Fibroblast of villous mesenchyme (primary cell): ENCODE measurements around the gene DDIT4L. TPM values are rescaled to one million over a fixed set of nuclear protein-coding genes. Genes with fewer than 3 reads are reported as not detected.
A peak's percentile ranks its signal among the peaks of the same experiment; 100 is the strongest.
"Not testable (repeated sequence)": the region's sequence is repeated elsewhere in the genome, so short reads cannot be mapped to it uniquely, and the experiment has no call there.

Source experiments
- DNase-seq: peaks from one replicate; pipeline ENCODE4 v3.0.0-alpha.2; 2010; ENCODE audit warnings: low read depth
- H3K4me3 ChIP-seq: 2 replicates; pipeline ENCODE4 v1.5.1; 2011; ENCODE audit warnings: low read depth, mild to moderate bottlenecking, low read length
- total RNA-seq: library from RNA; depleted of rRNA; stranded (reverse); fragments of >200 nt; gene quantifications from 2 replicates; pipeline ENCODE4 v1.2.3, GENCODE V29; 2012
- TF ChIP-seq, protein P1 (sequence below): IDR thresholded peaks from 2 replicates; pipeline ENCODE4 v1.5.1; 2012; ENCODE audit warnings: low read depth, mild to moderate bottlenecking, low read length; ENCODE audit not compliant: insufficient read depth

Gene DDIT4L
- total RNA-seq, 1 donor, result 3.0 TPM

DNA sequence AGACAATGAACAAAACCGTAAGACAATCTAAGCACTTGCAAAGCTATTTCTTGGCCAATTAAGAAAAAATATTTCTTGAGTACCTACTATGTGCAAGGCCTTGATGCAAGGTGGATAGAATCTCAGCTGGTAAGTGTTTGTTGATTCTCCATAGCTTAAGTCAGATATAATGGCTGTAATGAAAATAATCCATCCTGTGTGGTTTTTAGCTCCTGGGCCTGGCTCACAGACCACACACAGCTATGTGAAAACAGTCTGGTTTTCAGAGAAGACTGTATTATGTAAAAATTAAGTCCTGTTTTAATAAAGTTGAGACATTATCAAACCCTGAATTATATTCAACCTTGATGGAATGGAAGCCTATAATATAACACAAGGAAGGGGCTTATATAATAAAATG lies 7.8 kb upstream of the DDIT4L start:
- no peak for DNase-seq
- H3K4me3 ChIP-seq, result no peak overlapping the region
- TF ChIP-seq, protein P1, sequence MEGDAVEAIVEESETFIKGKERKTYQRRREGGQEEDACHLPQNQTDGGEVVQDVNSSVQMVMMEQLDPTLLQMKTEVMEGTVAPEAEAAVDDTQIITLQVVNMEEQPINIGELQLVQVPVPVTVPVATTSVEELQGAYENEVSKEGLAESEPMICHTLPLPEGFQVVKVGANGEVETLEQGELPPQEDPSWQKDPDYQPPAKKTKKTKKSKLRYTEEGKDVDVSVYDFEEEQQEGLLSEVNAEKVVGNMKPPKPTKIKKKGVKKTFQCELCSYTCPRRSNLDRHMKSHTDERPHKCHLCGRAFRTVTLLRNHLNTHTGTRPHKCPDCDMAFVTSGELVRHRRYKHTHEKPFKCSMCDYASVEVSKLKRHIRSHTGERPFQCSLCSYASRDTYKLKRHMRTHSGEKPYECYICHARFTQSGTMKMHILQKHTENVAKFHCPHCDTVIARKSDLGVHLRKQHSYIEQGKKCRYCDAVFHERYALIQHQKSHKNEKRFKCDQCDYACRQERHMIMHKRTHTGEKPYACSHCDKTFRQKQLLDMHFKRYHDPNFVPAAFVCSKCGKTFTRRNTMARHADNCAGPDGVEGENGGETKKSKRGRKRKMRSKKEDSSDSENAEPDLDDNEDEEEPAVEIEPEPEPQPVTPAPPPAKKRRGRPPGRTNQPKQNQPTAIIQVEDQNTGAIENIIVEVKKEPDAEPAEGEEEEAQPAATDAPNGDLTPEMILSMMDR, result no peak

DNA sequence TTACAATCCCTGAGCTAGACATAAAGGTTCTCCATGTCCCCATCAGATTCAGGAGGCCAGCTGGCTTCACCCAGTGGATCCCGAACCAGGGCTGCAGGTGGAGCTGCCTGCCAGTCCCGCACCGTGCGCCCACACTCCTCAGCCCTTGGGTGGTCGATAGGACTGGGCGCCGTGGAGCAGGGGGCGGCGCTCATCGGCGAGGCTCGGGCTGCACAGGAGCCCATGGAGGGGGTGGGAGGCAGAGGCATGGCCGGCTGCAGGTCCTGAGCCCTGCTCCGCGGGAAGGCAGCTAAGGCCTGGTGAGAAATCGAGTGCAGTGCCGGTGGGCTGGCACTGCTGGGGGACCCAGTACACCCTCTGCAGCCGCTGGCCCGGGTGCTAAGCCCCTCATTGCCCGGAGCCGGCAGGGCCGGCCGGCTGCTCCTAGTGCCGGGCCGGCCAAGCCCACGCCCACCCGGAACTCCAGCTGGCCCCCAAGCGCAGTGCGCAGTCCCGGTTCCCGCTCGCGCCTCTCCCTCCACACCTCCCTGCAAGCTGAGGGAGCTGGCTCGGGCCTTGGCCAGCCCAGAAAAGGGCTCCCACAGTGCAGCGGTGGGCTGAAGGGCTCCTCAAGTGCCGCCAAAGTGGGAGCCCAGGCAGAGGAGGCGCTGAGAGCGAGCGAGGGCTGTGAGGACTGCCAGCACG lies 6.3 kb upstream of the DDIT4L start:
- not testable (repeated sequence) for DNase-seq, H3K4me3 ChIP-seq

DNA sequence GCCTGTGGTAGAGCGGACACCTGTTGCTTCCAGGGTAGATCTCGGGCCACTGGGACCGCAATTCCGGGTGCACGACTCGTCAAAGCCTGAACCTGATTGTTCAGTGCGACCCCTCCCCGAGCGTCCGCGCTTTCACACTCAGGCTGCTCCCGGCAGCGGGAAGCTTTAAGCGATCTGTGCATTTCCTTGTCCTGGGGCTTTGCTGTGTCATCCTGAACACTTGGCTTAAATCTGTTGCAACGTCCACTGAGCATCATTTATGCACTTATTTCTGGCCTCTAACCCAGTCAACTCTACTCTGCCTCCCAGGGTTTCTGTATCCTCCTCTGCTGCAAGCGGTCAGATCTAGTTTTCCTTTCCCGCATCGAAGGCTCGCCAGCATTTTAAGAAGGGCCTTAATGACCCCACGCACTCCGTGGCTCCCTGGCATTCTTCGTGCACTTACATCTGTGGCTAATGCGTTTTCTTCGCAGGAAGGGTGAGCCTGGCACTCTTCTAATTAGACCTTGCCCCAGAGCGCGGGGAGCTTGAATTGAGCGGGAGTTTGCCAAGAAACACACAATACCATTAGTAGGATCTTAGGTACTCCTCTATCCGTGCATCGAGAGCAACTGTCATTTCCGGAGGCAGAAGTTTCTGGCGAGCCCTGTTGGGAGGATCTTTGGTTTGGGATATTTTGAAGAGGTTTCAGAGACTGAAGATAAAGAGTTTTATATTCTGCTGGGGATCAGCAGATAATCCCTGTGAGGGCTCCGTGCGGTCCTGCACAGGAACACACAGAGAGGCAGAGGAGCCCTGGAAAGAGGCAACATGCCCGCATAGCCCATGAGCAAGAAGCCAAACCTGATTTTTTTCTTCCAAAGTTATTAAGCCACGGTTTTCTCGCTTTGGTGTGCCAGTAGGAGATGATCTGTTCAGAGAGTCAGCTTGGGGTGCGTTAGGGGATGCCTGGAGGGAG lies 654 bp upstream of the DDIT4L start:
- DNase-seq, result peak; percentile 46
- TF ChIP-seq, protein P1, result no peak
- peak overlapping the region; percentile 63 for H3K4me3 ChIP-seq

DNA sequence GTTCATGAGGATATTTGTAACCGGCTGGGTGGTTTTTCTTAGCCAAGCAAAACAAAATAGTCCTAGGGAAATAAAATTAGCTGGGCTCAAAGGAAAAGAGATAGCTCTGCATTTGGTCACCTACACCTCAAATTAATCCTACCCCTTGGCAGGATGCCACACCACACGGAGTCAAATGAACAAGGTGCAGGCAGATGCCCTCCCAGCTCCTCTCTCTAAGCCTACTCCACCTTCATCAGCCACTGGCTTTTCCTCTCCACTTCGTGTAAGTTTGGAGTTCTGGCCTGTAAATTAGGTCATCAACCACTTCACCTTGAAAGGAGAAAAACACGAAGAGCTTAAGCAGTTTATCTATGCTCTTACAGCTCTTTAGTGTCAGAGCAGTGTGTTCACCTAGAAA lies 1.4 kb downstream of the DDIT4L start:
- no peak for DNase-seq
- H3K4me3 ChIP-seq, result no peak overlapping the region
- TF ChIP-seq, protein P1, result no peak

DNA sequence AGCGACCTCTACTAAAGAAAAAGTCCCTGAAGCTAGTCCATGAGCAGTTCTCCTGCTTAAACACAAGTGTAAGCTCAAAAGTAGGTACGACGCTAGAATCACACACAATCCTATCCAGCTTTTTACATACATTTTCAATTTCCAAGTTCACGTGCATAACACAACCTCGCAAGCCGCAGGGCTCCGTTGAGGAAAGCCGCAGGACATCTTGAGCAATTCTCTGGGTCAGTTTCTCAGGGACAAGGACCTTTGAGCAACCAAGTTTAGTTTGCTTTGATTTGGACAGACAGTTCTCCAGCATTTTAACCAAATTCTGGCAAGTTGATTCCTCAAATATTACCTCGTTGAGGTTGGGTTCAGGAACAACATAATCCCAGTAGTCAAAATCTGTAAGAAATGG lies 2.5 kb downstream of the DDIT4L start:
- no peak overlapping the region for H3K4me3 ChIP-seq
- TF ChIP-seq, protein P1, result no peak
- no peak for DNase-seq

DNA sequence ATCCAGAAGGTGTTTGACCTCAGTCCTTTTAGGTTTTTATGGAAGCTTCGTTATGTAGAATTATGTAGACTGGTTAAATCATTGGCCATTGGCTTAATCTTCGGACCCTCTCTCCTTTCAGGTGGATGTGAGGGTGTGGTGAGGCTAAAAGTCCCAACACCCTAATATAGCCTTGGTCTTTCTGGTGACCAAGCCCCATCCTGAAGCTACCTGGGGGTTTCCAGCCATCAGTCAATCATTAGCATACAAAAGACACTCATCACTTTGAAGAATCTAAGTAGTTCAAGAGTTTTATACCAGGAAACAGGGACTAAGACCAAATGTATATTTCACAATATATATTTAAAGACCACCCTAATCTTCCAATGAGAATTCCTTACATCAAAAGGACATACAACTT lies 5.5 kb downstream of the DDIT4L start:
- TF ChIP-seq, protein P1, result no peak
- no peak overlapping the region for H3K4me3 ChIP-seq
- DNase-seq, result no peak

DNA sequence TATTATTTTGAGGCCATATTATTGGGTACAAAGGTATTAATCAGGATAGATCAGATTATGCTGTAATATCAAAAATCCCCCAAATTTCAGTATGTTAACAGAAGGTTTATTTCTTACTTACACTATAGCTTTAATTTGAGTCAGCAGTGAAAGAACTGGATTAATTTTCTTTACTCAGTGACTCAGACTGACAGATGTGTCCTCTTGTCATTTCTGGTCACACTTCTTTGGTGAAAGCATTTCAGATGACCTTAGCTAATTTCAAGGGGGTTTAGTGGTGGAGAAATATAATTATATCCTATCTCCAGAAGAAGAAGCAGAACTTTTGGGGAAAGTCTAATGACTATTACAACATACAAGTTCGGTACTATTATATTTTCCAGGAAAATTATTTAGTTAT lies 12.4 kb downstream of the DDIT4L start:
- no peak overlapping the region for H3K4me3 ChIP-seq
- no peak for DNase-seq
- TF ChIP-seq, protein P1, result no peak
